H9 (cell line): ENCODE measurements around the gene LDB3. TPM values are rescaled to one million over a fixed set of nuclear protein-coding genes. Genes with fewer than 3 reads are reported as not detected.

ENCODE experiments used
- DNase-seq: peaks from one replicate; pipeline ENCODE4 v3.0.0-alpha.2; 2017
- H2AFZ ChIP-seq: one replicate; pipeline ENCODE4 v1.6.1; 2013; ENCODE audit warnings: mild to moderate bottlenecking, low read length, control low read depth, moderate library complexity
- H2AK5ac ChIP-seq: 2 replicates; pipeline ENCODE4 v1.6.1; 2013; ENCODE audit warnings: low read length, control low read depth, mixed read lengths; ENCODE audit not compliant: insufficient read length
- H2BK120ac ChIP-seq: one replicate; pipeline ENCODE4 v1.6.1; 2013; ENCODE audit warnings: low read depth, mild to moderate bottlenecking, low read length, control low read depth, inconsistent platforms; ENCODE audit not compliant: poor library complexity, severe bottlenecking
- H2BK12ac ChIP-seq: 2 replicates; pipeline ENCODE4 v1.6.1; 2013; ENCODE audit warnings: low read length, control low read depth, mixed read lengths, low read depth; ENCODE audit not compliant: insufficient read length
- H2BK15ac ChIP-seq: 2 replicates; pipeline ENCODE4 v1.6.1; 2013; ENCODE audit warnings: low read depth, low read length, control low read depth
- H2BK20ac ChIP-seq: one replicate; pipeline ENCODE4 v1.6.1; 2013; ENCODE audit warnings: low read depth, mild to moderate bottlenecking, low read length, control low read depth, inconsistent platforms; ENCODE audit not compliant: poor library complexity, severe bottlenecking
- H2BK5ac ChIP-seq: 2 replicates; pipeline ENCODE4 v1.6.1; 2013; ENCODE audit warnings: low read length, control low read depth, mixed read lengths; ENCODE audit not compliant: insufficient read length
- H3K14ac ChIP-seq: 2 replicates; pipeline ENCODE4 v1.6.1; 2013; ENCODE audit warnings: low read length, control low read depth; ENCODE audit not compliant: insufficient read depth
- H3K18ac ChIP-seq: 2 replicates; pipeline ENCODE4 v1.6.1; 2013; ENCODE audit warnings: low read depth, mild to moderate bottlenecking, mixed read lengths, low read length, control low read depth; ENCODE audit not compliant: insufficient read length
- H3K23ac ChIP-seq: 2 replicates; pipeline ENCODE4 v1.6.1; 2013; ENCODE audit warnings: low read length, control low read depth, mixed read lengths, low read depth; ENCODE audit not compliant: insufficient read length
- H3K23me2 ChIP-seq: 2 replicates; pipeline ENCODE4 v1.6.1; 2013; ENCODE audit warnings: low read depth, mild to moderate bottlenecking, mixed read lengths, low read length, control low read depth; ENCODE audit not compliant: insufficient read length, poor library complexity, severe bottlenecking
- H3K27ac ChIP-seq: 2 replicates; pipeline ENCODE4 v1.5.1; 2013; ENCODE audit warnings: low read length, control low read depth, mixed read lengths, low read depth; ENCODE audit not compliant: insufficient read length
- H3K27me3 ChIP-seq: 2 replicates; pipeline ENCODE4 v1.6.1; 2013; ENCODE audit warnings: low read length, control low read depth, inconsistent platforms; ENCODE audit not compliant: insufficient read depth
- H3K4ac ChIP-seq: 2 replicates; pipeline ENCODE4 v1.6.1; 2013; ENCODE audit warnings: low read depth, mild to moderate bottlenecking, control low read depth, inconsistent platforms, low read length, moderate library complexity
- H3K4me1 ChIP-seq: 2 replicates; pipeline ENCODE4 v1.6.1; 2013; ENCODE audit warnings: low read length, control low read depth, inconsistent platforms; ENCODE audit not compliant: insufficient read depth
- H3K4me2 ChIP-seq: 2 replicates; pipeline ENCODE4 v1.6.1; 2013; ENCODE audit warnings: low read length, control low read depth, mixed read lengths; ENCODE audit not compliant: insufficient read length, insufficient read depth
- H3K56ac ChIP-seq: 2 replicates; pipeline ENCODE4 v1.6.1; 2013; ENCODE audit warnings: low read depth, mild to moderate bottlenecking, mixed read lengths, low read length, control low read depth; ENCODE audit not compliant: insufficient read length
- H3K79me1 ChIP-seq: 2 replicates; pipeline ENCODE4 v1.6.1; 2013; ENCODE audit warnings: low read depth, mild to moderate bottlenecking, moderate library complexity, low read length, control low read depth, inconsistent platforms; ENCODE audit not compliant: insufficient read depth, poor library complexity, severe bottlenecking
- H3K79me2 ChIP-seq: 2 replicates; pipeline ENCODE4 v1.6.1; 2013; ENCODE audit warnings: low read length, control low read depth, inconsistent platforms; ENCODE audit not compliant: insufficient read depth
- H3K9ac ChIP-seq: 2 replicates; pipeline ENCODE4 v1.6.1; 2013; ENCODE audit warnings: low read length, control low read depth, mixed read lengths; ENCODE audit not compliant: insufficient read length; ENCODE audit errors: extremely low read depth
- H3K9me3 ChIP-seq: one replicate; pipeline ENCODE4 v1.6.1; 2013; ENCODE audit warnings: low read depth, low read length, inconsistent platforms; ENCODE audit not compliant: control insufficient read depth
- H3T11ph ChIP-seq: one replicate; pipeline ENCODE4 v1.6.1; 2013; ENCODE audit warnings: mild to moderate bottlenecking, low read length, control low read depth, inconsistent platforms
- H4K20me1 ChIP-seq: one replicate; pipeline ENCODE4 v1.6.1; 2013; ENCODE audit not compliant: control insufficient read depth, insufficient read length, insufficient read depth
- H4K5ac ChIP-seq: 2 replicates; pipeline ENCODE4 v1.6.1; 2013; ENCODE audit warnings: low read depth, mild to moderate bottlenecking, mixed read lengths, low read length, control low read depth; ENCODE audit not compliant: insufficient read length
- H4K8ac ChIP-seq: replicated peaks from 2 replicates; pipeline ENCODE4 v1.6.1; 2013; ENCODE audit warnings: low read length, control low read depth, mixed read lengths, low read depth; ENCODE audit not compliant: insufficient read length
- H4K91ac ChIP-seq: 2 replicates; pipeline ENCODE4 v1.6.1; 2013; ENCODE audit warnings: low read depth, mild to moderate bottlenecking, moderate library complexity, mixed read lengths, low read length, control low read depth; ENCODE audit not compliant: insufficient read length
- H3K27ac Mint-ChIP-seq, 3 experiments: 2 replicates in 2 of 3; 3 replicates in 1 of 3; pipeline ENCODE4 v1.8.0; 2020 to 2021; ENCODE audit warnings: mixed read lengths in 3 of 3, mild to moderate bottlenecking in 1 of 3, moderate library complexity in 1 of 3
- H3K27me3 Mint-ChIP-seq: 2 replicates; pipeline ENCODE4 v1.8.0; 2021; ENCODE audit warnings: low read depth, mild to moderate bottlenecking, moderate library complexity, mixed read lengths
- H3K36me3 Mint-ChIP-seq, 3 experiments: 2 replicates in 2 of 3; 3 replicates in 1 of 3; pipeline ENCODE4 v1.8.0; 2020 to 2021; ENCODE audit warnings: low read depth in 3 of 3, mixed read lengths in 3 of 3; ENCODE audit not compliant: insufficient read depth in 1 of 3
- H3K4me1 Mint-ChIP-seq, 2 experiments: 2 replicates each; pipeline ENCODE4 v1.8.0; 2020; ENCODE audit warnings: mixed read lengths in 2 of 2
- H3K4me3 Mint-ChIP-seq, 2 experiments: 2 replicates in 1 of 2; 3 replicates in 1 of 2; pipeline ENCODE4 v1.8.0; 2020 to 2021; ENCODE audit warnings: mild to moderate bottlenecking in 2 of 2, mixed read lengths in 2 of 2, moderate library complexity in 1 of 2
- H3K9me3 Mint-ChIP-seq, 2 experiments: 2 replicates in 1 of 2; 3 replicates in 1 of 2; pipeline ENCODE4 v1.8.0; 2020; ENCODE audit warnings: mild to moderate bottlenecking in 2 of 2, mixed read lengths in 2 of 2, moderate library complexity in 1 of 2
- WGBS: extraction: QIAGEN DNeasy Blood & Tissue Kit; methylation state at CpG from one replicate; pipeline ENCODE4 v1.1.7; 2013; ENCODE audit warnings: missing lambda C conversion rate, low lambda C conversion rate, mixed read lengths; ENCODE audit not compliant: insufficient read length; ENCODE audit errors: extremely low coverage; 5-methylcytosine and 5-hydroxymethylcytosine counted together
- total RNA-seq: library from RNA; stranded (reverse); gene quantifications from 2 replicates; pipeline ENCODE4 v1.2.1, GENCODE V29; 2021
- TF ChIP-seq, protein P1 (sequence below): fragments of 200-600 bp; sonication (generic); conservative IDR thresholded peaks from 3 replicates; pipeline ENCODE4 v1.8.0; 2021; ENCODE audit warnings: antibody characterized with exemption, mild to moderate bottlenecking

The LDB3 gene
- total RNA-seq, 1 experiment from 2014 or later, result 0.17 TPM

DNA sequence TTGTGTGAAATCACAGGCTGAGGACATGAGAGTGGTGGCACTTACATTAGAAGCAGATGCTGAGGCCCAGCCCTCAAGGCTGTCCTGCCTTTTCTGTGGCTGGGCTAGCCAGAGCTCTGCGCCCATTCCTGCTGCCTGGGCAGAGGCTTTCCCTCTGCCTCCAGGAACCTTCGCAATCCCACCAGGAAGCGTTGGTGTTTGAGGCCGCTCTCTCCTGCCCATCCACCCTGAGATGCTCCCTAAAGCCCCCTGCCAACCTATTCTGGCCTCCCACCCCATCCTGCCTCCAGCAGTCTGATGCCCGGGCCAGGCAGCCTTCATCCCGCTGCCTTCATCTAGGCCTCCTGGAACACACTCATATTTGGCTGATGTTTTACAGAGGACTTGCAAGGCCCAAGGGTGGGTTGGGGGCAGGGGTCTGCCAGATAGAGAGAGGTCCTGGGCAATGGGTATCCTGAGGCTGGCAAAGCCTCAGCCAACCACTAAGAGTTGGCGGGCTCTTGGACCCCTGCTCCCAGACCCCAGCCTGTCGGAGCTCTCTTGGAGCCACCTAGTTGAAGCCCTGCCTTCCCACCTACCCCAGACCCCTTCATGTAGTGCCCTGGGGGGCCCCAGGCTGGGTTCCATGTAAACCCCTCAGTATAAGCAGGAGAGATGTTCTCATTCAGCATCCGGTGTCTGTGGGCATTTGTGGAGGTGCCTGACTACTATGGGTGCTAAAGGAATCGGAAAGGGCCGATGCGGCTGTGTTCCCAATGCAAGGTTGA, 32.7 kb downstream of the LDB3 start:
- H3K4me1 Mint-ChIP-seq, result peaks cover 16 to 17% of the 10 kb centered on the region in 2 experiments

More for the DNA sequence above, 32.7 kb downstream of the LDB3 start:
- Histone ChIP-seq H3K9ac (no peak overlapping the region), H2AK5ac (no peak overlapping the region), H4K91ac (no peak overlapping the region), H4K8ac (no peak overlapping the region), H4K5ac (no peak overlapping the region), H3K4me1 (no peaks in the 10 kb centered on the region), H3K27ac (no peak overlapping the region), H2BK15ac (no peak overlapping the region), H2BK20ac (no peak overlapping the region), H3K4ac (no peak overlapping the region), H2BK12ac (no peak overlapping the region), H3K79me1 (no peaks in the 10 kb centered on the region), H3K56ac (no peak overlapping the region), H3K79me2 (no peaks in the 10 kb centered on the region), H3T11ph (no peak overlapping the region), H2AFZ (no peak overlapping the region), H2BK5ac (no peak overlapping the region), H3K9me3 (no peaks in the 10 kb centered on the region), H3K14ac (no peak overlapping the region; the same call in 1 of the 2 replicates), H3K27me3 (no peaks in the 10 kb centered on the region), H3K4me2 (no peak overlapping the region), H4K20me1 (no peaks in the 10 kb centered on the region), H3K23me2 (no peaks in the 10 kb centered on the region), H3K23ac (no peak overlapping the region), H3K18ac (no peak overlapping the region), H2BK120ac (no peak overlapping the region)
- no CpG with 5 or more reads among the region's 12 CpGs for WGBS
- no peak overlapping the region for H3K4me3 Mint-ChIP-seq
- H3K36me3 Mint-ChIP-seq, result no peaks in the 10 kb centered on the region
- H3K27me3 Mint-ChIP-seq, result no peaks in the 10 kb centered on the region; the same call in 1 of the 2 replicates
- H3K9me3 Mint-ChIP-seq, result no peaks in the 10 kb centered on the region; a peak in 1 of 5 replicates
- TF ChIP-seq, protein P1, sequence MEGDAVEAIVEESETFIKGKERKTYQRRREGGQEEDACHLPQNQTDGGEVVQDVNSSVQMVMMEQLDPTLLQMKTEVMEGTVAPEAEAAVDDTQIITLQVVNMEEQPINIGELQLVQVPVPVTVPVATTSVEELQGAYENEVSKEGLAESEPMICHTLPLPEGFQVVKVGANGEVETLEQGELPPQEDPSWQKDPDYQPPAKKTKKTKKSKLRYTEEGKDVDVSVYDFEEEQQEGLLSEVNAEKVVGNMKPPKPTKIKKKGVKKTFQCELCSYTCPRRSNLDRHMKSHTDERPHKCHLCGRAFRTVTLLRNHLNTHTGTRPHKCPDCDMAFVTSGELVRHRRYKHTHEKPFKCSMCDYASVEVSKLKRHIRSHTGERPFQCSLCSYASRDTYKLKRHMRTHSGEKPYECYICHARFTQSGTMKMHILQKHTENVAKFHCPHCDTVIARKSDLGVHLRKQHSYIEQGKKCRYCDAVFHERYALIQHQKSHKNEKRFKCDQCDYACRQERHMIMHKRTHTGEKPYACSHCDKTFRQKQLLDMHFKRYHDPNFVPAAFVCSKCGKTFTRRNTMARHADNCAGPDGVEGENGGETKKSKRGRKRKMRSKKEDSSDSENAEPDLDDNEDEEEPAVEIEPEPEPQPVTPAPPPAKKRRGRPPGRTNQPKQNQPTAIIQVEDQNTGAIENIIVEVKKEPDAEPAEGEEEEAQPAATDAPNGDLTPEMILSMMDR, result no peak
- H3K27ac Mint-ChIP-seq, result no peak overlapping the region
- DNase-seq, result no peak
